GM12878 (cell line): ENCODE data around the gene MRPS27. TPM values are rescaled to one million over a fixed set of nuclear protein-coding genes. Genes with fewer than 3 reads are reported as not detected.
A peak's percentile ranks its signal among the peaks of the same experiment; 100 is the strongest.
"Not testable (repeated sequence)": the region's sequence is repeated elsewhere in the genome, so short reads cannot be mapped to it uniquely, and the experiment has no call there.

Experiments used
- ATAC-seq: fragments of 200-7000 bp; cut with Tn5 transposase; 3 replicates; pipeline ENCODE4 v1.9.1; 2020; ENCODE audit warnings: mild to moderate bottlenecking, moderate library complexity
- BruUV-seq: library from RNA; stranded (reverse); fragments of 400-500 nt; replicated peaks from 2 replicates; lab custom pipeline; 2021; lab: Mats Ljungman, UMichigan
- CTCF ChIA-PET: fragments of 300-600 bp; sonication (Branson Sonifier 250); formaldehyde crosslinking; extraction: SDS; loops from one replicate; lab custom pipeline; 2021; ENCODE audit warnings: inconsistent platforms; lab: Yijun Ruan, JAX
- POLR2A ChIA-PET: fragments of 350-600 bp; formaldehyde crosslinking; extraction: SDS; loops from one replicate; lab custom pipeline; 2021; ENCODE audit warnings: inconsistent platforms; lab: Charles Lee
- RAD21 ChIA-PET: fragments of 300-600 bp; sonication (Branson Sonifier 250); formaldehyde crosslinking; loops from one replicate; lab custom pipeline; 2023; ENCODE audit warnings: antibody characterized with exemption; ENCODE audit not compliant: unreplicated experiment; lab: Charles Lee
- SMC1A ChIA-PET: fragments of 300-600 bp; sonication (Branson Sonifier 250); formaldehyde crosslinking; loops from one replicate; lab custom pipeline; 2023; ENCODE audit not compliant: unreplicated experiment, uncharacterized antibody; lab: Charles Lee
- DNase-seq: peaks from one replicate; pipeline ENCODE4 v3.0.0-alpha.2; 2011; ENCODE audit warnings: low read depth, low spot score
- FAIRE-seq: peaks from 3 replicates; lab custom pipeline; 2011; peaks lifted over from hg19 to GRCh38; lab: Jason Lieb, UNC
- H2AFZ ChIP-seq: 2 replicates; pipeline ENCODE4 v1.6.0; 2011; ENCODE audit warnings: low read depth, low read length, control low read depth; ENCODE audit not compliant: control insufficient read depth
- H3K27ac ChIP-seq: 2 replicates; pipeline ENCODE4 v1.5.1; 2011; ENCODE audit warnings: control low read depth; ENCODE audit not compliant: control insufficient read depth, insufficient read depth
- H3K27me3 ChIP-seq, 2 experiments: replicated peaks in 1 of 2; 2 replicates each; pipeline versions ENCODE4 v1.6.0 to v1.6.1; 2011; ENCODE audit warnings: low read length in 1 of 2; ENCODE audit not compliant: control insufficient read depth in 2 of 2, insufficient read depth in 2 of 2
- H3K36me3 ChIP-seq, 2 experiments: 2 replicates each; pipeline ENCODE4 v1.5.1; 2011; ENCODE audit warnings: low read length in 1 of 2; ENCODE audit not compliant: control insufficient read depth in 2 of 2, insufficient read depth in 2 of 2
- H3K4me1 ChIP-seq: 2 replicates; pipeline ENCODE4 v1.6.1; 2011; ENCODE audit warnings: mild to moderate bottlenecking, low read length, moderate library complexity, mixed read lengths; ENCODE audit not compliant: control insufficient read depth, insufficient read depth
- H3K4me2 ChIP-seq: 2 replicates; pipeline ENCODE4 v1.6.0; 2011; ENCODE audit warnings: control low read depth; ENCODE audit not compliant: control insufficient read depth, insufficient read depth
- H3K4me3 ChIP-seq: fragments of 200-600 bp; sonication (generic); 2 replicates; pipeline ENCODE4 v1.5.1; 2016
- H3K79me2 ChIP-seq: 2 replicates; pipeline ENCODE4 v1.6.0; 2011; ENCODE audit warnings: low read length; ENCODE audit not compliant: control insufficient read depth, insufficient read depth
- H3K9ac ChIP-seq: 2 replicates; pipeline ENCODE4 v1.8.0; 2011; ENCODE audit warnings: low read length, control low read depth, mixed read lengths; ENCODE audit not compliant: control insufficient read depth, insufficient read depth
- H3K9me3 ChIP-seq: replicated peaks from 3 replicates; pipeline ENCODE4 v1.5.1; 2011; ENCODE audit warnings: mild to moderate bottlenecking, low read length; ENCODE audit not compliant: control insufficient read depth, insufficient read depth
- H4K20me1 ChIP-seq: 2 replicates; pipeline ENCODE4 v1.6.0; 2011; ENCODE audit not compliant: control insufficient read depth, insufficient read depth
- ATF2 ChIP-seq: IDR thresholded peaks from 2 replicates; pipeline ENCODE4 v1.6.1; 2012; ENCODE audit warnings: low read length, inconsistent platforms
- ATF7 ChIP-seq: fragments of 450-650 bp; IDR thresholded peaks from 2 replicates; pipeline ENCODE4 v1.6.1; 2016; ENCODE audit warnings: low read depth, mild to moderate bottlenecking
- DPF2 ChIP-seq: fragments of 450-650 bp; IDR thresholded peaks from 2 replicates; pipeline ENCODE4 v1.6.1; 2017; ENCODE audit warnings: mild to moderate bottlenecking
- EP300 ChIP-seq, 2 experiments: fragments of 150-350 bp in 1 of 2; IDR thresholded peaks; 2 replicates each; pipeline ENCODE4 v1.6.1; 2011 to 2012; ENCODE audit warnings: low read depth in 2 of 2, low read length in 2 of 2, borderline replicate concordance in 1 of 2, improper control_type of control experiment in 1 of 2, inconsistent platforms in 1 of 2; ENCODE audit not compliant: control insufficient read depth in 1 of 2
- FOXM1 ChIP-seq: IDR thresholded peaks from 2 replicates; pipeline ENCODE4 v1.6.1; 2012; ENCODE audit warnings: low read depth, mild to moderate bottlenecking, inconsistent platforms, low read length, moderate library complexity
- IKZF2 ChIP-seq, 2 experiments: fragments of 450-650 bp; IDR thresholded peaks; 2 replicates each; pipeline ENCODE4 v1.6.1; 2017; ENCODE audit warnings: mild to moderate bottlenecking in 2 of 2, moderate library complexity in 2 of 2
- MLLT1 ChIP-seq: fragments of 450-650 bp; IDR thresholded peaks from 2 replicates; pipeline ENCODE4 v1.6.1; 2016; ENCODE audit warnings: mild to moderate bottlenecking
- NBN ChIP-seq: fragments of 450-650 bp; IDR thresholded peaks from 2 replicates; pipeline ENCODE4 v1.6.1; 2016
- NFIC ChIP-seq: IDR thresholded peaks from 2 replicates; pipeline ENCODE4 v1.6.1; 2012; ENCODE audit warnings: low read depth, mild to moderate bottlenecking, inconsistent platforms, low read length, moderate library complexity
- NFYB ChIP-seq: IDR thresholded peaks from 2 replicates; pipeline ENCODE4 v1.6.1; 2011; ENCODE audit warnings: low read depth, mild to moderate bottlenecking, low read length, improper control_type of control experiment, moderate library complexity; ENCODE audit not compliant: insufficient read depth
- POU2F2 ChIP-seq: IDR thresholded peaks from 3 replicates; pipeline ENCODE4 v1.6.1; 2011; ENCODE audit warnings: low read depth, mild to moderate bottlenecking, low read length, borderline replicate concordance
- RELB ChIP-seq: fragments of 450-650 bp; IDR thresholded peaks from 2 replicates; pipeline ENCODE4 v1.6.1; 2017; ENCODE audit warnings: low read depth, mild to moderate bottlenecking, moderate library complexity
- RUNX3 ChIP-seq: IDR thresholded peaks from 2 replicates; pipeline ENCODE4 v1.6.1; 2012; ENCODE audit warnings: low read length, inconsistent platforms
- SMAD1 ChIP-seq: fragments of 450-650 bp; IDR thresholded peaks from 2 replicates; pipeline ENCODE4 v1.6.1; 2018; ENCODE audit warnings: mild to moderate bottlenecking, low read depth; ENCODE audit not compliant: partially characterized antibody
- ZNF217 ChIP-seq: fragments of 450-650 bp; IDR thresholded peaks from 2 replicates; pipeline ENCODE4 v1.6.1; 2017; ENCODE audit warnings: antibody characterized with exemption, mild to moderate bottlenecking
- ZNF384 ChIP-seq: IDR thresholded peaks from 2 replicates; pipeline ENCODE4 v1.6.1; 2012; ENCODE audit warnings: low read depth, mild to moderate bottlenecking, low read length, improper control_type of control experiment, borderline replicate concordance
- WGBS: methylation state at CpG from one replicate; pipeline ENCODE4 v1.1.6; 2016; ENCODE audit warnings: low lambda C conversion rate; ENCODE audit not compliant: insufficient replicate concordance, insufficient coverage; ENCODE audit errors: missing lambda C conversion rate; 5-methylcytosine and 5-hydroxymethylcytosine counted together
- in situ Hi-C: fragments of 300-500 bp; cut with MboI; formaldehyde crosslinking; loops from 9 replicates; pipeline ENCODE4 v1.14.3; 2018; ENCODE audit warnings: mixed read lengths
- intact Hi-C: fragments of 100-400 bp; cut with micrococcal nuclease; formaldehyde crosslinking; loops from one replicate; pipeline ENCODE4 v1.14.2; 2022; ENCODE audit not compliant: unreplicated experiment
- polyA plus RNA-seq, 11 experiments: library from polyadenylated mRNA; depleted of rRNA in 4 of 11; unstranded in 6 of 11; stranded (reverse) in 5 of 11; fragments of >200 nt; fragmentation: Nextera tagmentation in 4 of 11; fragmentation: Illumina TruSeq in 1 of 11; extraction: Ambion mirVana in 4 of 11; extraction: Trizol in 1 of 11; gene quantifications; 1 replicate in 1 of 11; 2 replicates in 10 of 11; pipeline versions ENCODE4 v1.2.1 to v1.2.3, GENCODE V29; 2011 to 2016; ENCODE audit warnings: inconsistent platforms in 2 of 11, missing spikeins in 2 of 11, low read depth in 1 of 11
- total RNA-seq, 4 experiments: library from RNA; depleted of rRNA in 3 of 4; stranded (reverse); fragments of >200 nt in 3 of 4; fragmentation: Illumina TruSeq in 1 of 4; extraction: Trizol in 1 of 4; gene quantifications; 2 replicates each; pipeline versions ENCODE4 v1.2.1 to v1.2.3, GENCODE V29; 2013 to 2021
- TF ChIP-seq, protein P1 (sequence below): fragments of 450-650 bp; IDR thresholded peaks from 2 replicates; pipeline ENCODE4 v1.6.1; 2017; ENCODE audit warnings: mild to moderate bottlenecking, low read depth, inconsistent platforms; ENCODE audit not compliant: poor library complexity, severe bottlenecking

The MRPS27 gene
- total and polyA plus RNA-seq, 10 of the 15 experiments (the other 5 are each of a cell fraction or from before 2014, with no cell fraction given) = 61.0 to 128 (median 93.0) TPM

- H3K36me3 ChIP-seq, H2AFZ ChIP-seq, H3K9me3 ChIP-seq, DNase-seq, in situ Hi-C loops, FAIRE-seq, BruUV-seq, H3K9ac ChIP-seq, H3K27me3 ChIP-seq, intact Hi-C loops, H4K20me1 ChIP-seq: not testable (repeated sequence)
- H3K27ac ChIP-seq = peak overlapping the region; percentile 51
- peak overlapping the region; percentile 72 for H3K4me2 ChIP-seq
- H3K79me2 ChIP-seq = peaks cover 68% of the 10 kb centered on the region
- ChIA-PET CTCF (interaction anchor here (1.1 to 2.4 kb wide), 5 partner anchors 10 to 64 kb away, joined by 3 to 15 read pairs (median 4); no protein-coding TSS in a partner anchor), SMC1A (interaction anchor here (0.7 to 3.0 kb wide), 8 partner anchors 11 to 471 kb away, joined by 3 to 17 read pairs (median 4); no protein-coding TSS in a partner anchor), POLR2A (interaction anchor here (1.6 kb wide), 1 partner anchor 10 kb away, joined by 4 read pairs; no protein-coding TSS in a partner anchor), RAD21 (interaction anchor here (0.7 to 4.4 kb wide), 6 partner anchors 9 to 64 kb away, joined by 3 to 28 read pairs (median 5); partner anchors contain the start of genes MRPS27 and PTCD2)
- H3K4me3 ChIP-seq = peak overlapping the region; percentile 42; the same call in 1 of the 2 replicates
- WGBS = 11% methylated on average over 3 of the region's 3 CpGs
- peaks cover 63% of the 10 kb centered on the region for H3K4me1 ChIP-seq
- peak; percentile 45 for ATAC-seq
- TF ChIP-seq NFYB (0 out of 2 replicates have a peak, but pooled peaks have one; percentile 8), FOXM1 (peak; percentile 49; the same call in 1 of the 2 replicates), ATF2 (peak; percentile 37), DPF2 (peak; percentile 38; the same call in 1 of the 2 replicates), ZNF217 (peak; percentile 44; the same call in 1 of the 2 replicates), ZNF384 (peak; percentile 14; the same call in 1 of the 2 replicates), RELB (peak; percentile 69; the same call in 1 of the 2 replicates), NFIC (peak; percentile 71), ATF7 (peak; percentile 89), IKZF2 (IDR thresholded peaks at IDR 0.05) (peak; percentile 49 to 63; a peak in 3 of 4 replicates), POU2F2 (peak; percentile 75), SMAD1 (peak; percentile 33), EP300 (IDR thresholded peaks at IDR 0.05; ENCODE audit: borderline replicate concordance in 1 of 2, control insufficient read depth in 1 of 2, low read depth in 2 of 2, low read length in 2 of 2) (0 out of 4 replicates have a peak, but pooled peaks of 1 of the 2 experiments have one; percentile 24), NBN (peak; percentile 92), MLLT1 (peak; percentile 65), RUNX3 (peak; percentile 82)
- TF ChIP-seq, protein P1, sequence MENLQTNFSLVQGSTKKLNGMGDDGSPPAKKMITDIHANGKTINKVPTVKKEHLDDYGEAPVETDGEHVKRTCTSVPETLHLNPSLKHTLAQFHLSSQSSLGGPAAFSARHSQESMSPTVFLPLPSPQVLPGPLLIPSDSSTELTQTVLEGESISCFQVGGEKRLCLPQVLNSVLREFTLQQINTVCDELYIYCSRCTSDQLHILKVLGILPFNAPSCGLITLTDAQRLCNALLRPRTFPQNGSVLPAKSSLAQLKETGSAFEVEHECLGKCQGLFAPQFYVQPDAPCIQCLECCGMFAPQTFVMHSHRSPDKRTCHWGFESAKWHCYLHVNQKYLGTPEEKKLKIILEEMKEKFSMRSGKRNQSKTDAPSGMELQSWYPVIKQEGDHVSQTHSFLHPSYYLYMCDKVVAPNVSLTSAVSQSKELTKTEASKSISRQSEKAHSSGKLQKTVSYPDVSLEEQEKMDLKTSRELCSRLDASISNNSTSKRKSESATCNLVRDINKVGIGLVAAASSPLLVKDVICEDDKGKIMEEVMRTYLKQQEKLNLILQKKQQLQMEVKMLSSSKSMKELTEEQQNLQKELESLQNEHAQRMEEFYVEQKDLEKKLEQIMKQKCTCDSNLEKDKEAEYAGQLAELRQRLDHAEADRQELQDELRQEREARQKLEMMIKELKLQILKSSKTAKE = peak; percentile 73
Measured at GRCh38 chr5:72298136-72298535, 21.9 kb downstream of the MRPS27 start.
